Activated CD4-positive, alpha-beta T cell treated with anti-CD3 and anti-CD28 coated beads, Interleukin-2, Interleukin-4, amounts not matched to agents 100 ng/mL and 50 ng/mL, durations not matched to agents 16 hours and 8 hours (primary cell): Measurements from ENCODE around the gene FOCAD.

Experiments used
- DNase-seq: peaks from one replicate; pipeline ENCODE4 v3.0.0-alpha.2; 2020; ENCODE audit warnings: low spot score

Gene FOCAD

DNA sequence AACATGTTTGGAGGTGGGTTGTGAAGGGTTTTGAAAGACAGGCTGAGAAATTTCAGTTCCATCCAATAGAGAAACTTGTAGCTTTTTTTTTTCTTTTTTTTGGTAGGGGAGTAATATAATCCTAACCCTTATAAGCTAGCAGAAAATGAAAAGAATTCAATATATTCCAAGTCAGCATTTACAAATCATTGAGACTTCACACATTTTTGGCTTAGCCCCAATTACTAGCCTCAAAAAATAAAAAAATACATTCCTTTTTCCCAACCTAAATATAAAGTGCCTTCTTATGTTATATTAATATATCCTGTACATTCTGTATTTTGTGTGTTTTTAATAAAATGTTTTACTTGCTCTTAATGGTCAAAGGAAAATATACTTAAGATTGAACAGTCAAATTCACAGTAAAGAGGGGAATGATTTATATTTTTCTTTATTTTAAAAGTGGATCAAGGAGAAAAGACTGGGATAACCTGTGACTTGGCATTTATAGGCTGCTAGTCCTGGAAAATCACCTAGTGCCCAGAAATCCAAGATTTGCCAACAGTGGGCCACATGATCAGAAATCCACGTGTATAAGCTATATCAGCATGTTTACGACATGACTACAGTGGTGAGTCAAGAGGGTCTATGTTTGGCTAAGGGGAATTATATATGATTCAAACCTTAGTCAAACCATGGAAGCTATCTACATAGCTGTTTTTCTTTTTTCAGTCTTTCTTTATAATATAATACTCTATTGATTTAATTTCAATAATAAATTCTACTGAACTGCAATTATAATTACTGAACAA, 332.8 kb downstream of the FOCAD start:
- no peak for DNase-seq

DNA sequence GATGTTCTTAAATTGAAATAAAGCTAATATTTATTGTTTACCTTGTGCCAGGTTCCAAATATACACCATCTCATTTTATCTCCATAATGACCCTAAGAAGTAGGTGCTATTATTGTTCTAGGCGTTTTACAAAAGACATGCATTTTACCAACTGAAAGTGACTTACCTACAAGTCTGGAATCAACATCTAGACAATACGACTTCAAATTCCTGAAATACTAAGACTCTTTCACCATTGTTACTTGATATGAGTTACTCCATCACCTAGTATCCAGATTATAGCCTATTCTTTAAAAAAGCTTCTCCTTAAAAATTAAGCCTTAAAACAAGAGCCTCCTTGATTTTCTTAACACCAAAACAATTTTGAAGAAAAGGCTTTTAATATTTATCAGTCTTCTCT, 334.1 kb downstream of the FOCAD start:
- no peak for DNase-seq

DNA sequence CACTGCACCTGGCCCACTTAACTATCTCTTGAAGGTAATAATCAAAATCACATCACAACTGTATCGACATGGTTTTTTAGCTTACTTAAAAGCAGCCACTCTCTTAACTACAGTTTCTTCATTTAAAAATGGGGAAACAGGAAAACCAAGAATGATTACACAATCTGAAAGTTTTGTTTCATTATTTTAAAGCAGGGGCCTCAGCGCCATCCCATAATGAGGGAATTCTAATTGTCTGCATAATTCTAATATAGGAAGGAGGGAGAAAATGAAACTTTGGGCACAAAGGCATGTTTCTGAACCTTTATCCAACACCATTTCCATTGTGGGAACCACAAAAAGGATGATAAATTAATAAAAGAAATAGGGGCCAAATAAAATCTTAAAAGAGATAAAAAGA, 339.8 kb downstream of the FOCAD start:
- no peak for DNase-seq

DNA sequence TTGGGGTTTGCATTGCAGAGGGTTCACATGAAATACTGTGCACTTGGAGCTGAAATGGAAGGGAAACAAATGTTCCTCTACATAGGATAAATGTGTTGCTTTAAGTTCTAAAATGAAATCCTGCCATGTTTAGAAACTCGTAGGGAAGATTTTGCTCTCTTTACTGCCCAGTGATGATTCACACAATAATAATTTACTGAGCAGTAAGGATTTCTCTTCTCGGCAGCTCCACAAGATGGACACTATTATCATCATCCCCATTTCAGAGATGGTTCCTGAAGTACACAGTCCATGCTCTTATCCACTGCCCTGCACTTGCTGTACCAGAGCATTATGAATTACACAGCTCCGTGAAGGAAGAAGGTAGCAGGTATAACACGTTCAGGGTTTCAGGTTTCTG, 343.2 kb downstream of the FOCAD start:
- DNase-seq = no peak

DNA sequence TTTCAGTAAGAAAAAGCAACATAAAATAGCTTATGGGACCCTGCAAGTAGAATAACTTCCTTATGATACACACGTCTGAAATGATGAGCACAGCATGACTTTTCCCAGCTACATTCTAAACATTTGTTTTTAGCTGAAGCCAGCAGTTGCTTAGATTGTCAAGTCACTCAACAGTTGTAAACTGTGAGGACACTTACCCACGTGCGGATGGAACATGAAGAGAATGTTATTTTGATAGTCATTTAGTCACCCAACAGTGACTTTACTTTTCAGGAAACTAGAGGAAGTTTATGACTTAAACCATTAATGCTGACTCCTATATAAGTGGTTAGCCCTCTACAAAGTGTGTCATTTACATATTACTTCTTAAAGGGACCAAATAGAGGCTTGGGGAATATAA, 344.4 kb downstream of the FOCAD start:
- DNase-seq = peak; percentile 48

DNA sequence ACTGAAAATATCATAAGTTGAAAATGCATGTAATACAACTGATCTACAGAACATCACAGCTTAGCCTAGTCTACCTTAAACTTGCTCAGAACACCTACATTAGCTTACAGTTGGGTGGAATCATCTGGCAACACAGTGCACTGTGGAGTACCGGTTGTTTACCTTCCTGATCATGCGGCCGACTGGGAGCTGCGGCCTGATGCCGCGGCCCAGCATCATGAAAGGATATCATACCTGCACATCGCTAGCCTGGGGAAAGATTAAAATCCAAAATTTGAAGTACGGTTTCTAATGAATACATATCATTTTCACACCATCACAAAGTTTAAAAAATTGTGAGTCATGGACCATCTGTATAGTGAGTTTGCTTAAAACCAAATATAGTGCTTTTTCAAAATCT, 345.6 kb downstream of the FOCAD start:
- DNase-seq = peak; percentile 6

DNA sequence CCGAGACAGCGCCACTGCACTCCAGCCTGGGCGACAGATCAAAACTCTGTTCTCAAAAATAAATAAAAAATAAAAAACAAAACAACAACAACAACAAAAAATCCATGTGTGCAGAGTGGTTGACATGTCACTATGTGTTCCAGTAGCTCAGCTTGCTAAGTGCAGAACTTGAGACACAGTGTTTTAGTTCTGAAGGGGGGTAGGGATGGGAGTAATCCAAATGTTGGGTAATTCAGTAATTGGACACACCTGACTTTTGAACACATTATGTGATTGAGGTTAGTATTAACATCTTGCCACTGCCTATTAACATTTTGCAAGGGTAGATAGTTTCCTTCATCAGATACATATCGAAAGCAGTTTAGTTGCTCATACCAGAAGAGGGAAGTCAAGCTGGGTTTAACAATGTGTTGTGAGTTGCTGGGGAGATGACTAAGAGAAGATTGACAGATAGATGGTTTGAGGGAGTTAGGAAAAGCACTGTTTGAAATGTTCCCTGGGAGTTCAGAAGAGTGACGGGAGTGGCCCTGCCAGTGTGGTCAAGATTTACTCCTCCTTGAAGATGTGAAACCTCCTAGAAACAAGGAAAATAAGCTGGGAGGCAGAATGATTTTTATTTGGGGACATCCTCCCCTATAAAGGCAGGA, 346.5 kb downstream of the FOCAD start:
- peak; percentile 83 for DNase-seq

DNA sequence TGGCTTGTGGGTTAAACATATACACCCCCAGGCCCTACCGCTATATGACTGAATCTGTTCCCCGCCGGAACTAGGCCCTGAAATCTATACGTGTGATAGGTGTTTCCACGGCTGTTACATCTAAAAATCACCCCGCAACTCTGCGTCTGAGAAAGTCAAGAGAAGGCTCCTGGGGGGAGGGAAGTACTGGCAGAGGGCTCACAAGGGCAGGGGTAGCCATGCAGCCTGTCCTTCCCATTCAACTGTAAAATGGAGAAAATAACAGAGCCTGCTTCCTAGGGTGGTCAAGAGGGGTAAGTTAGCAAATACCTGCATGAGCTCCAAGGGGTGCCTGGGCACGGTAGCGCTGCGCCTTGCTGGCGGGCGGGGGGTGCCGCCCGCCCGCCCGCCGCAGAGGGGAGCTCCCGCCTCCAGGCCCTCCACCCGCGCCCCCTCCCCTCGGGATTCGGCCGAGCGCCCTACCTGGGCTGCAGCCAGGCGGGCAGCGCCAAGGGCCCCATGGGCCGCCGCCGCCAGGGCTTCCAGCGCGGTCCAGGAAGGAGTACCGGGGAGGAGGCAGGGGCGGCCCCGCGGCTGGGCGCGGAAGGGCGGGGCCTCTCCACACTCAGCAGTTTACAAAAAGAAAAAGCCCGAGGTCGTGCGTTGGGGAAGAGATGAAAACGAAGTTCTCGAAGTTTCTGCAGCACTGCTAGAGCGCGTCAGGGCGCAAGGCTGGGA, 347.2 kb downstream of the FOCAD start, which contains the start of gene HACD4:
Gene HACD4, minus strand, starts transcription at position 550 of the 717 bp plus-strand sequence. Its CDS starts 50 bp downstream, at position 500.
- peak; percentile 73 for DNase-seq

DNA sequence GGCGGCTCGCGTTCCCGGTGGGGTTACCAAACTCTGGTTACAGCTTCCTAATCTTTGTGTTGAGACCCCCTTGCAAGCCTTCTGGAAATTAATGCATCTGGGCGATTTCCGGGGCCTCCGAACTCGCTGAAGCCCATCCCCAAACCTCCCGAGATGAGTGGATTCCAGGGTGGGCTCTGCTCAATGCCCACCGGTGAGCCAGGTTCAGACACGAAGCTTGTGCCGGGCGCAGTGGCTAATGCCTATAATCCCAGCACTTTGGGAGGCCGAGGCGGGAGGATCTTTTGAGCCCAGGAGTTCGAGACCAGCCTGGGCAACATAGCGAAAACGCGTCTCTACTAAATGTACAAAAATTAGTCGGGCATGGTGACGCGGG, 347.7 kb downstream of the FOCAD start:
- no peak for DNase-seq

DNA sequence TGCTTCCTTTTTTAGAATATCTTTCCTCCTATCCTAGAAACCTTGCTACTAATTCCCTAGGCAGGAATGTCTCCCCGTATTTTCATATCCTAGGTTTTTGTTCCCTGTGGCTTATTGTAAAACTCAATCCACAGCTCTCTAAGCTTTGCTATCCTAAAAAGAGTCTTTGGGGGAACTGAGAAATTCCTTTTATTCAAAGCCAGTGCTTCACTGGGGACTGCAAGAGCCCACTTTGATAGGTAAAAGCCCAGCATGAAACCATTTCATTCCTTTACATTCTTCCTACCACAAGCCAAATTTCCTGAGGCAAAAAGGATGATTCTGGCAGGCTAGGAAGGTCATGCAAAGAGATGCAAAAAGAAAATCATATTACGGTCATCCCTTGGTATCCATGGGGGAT, 353.2 kb downstream of the FOCAD start:
- DNase-seq = no peak

DNA sequence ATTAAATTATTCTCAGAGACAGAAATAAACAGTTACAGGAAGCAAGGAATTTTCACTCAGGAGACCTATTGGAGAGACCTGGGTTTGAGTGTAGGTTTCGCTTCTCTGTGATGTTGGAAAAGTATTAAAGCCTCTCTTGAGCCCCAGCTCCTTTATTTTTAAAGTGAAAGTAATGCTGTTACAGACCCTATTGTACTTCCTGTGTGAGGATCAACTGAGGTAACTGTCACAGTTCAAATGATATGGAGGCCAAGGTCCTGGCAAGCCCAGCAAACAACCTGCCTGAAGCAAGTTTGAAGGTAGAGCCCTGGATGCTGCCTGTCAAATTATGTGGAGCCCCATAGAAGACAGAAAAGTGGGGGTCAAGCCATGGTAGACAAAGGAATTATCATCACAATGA, 355.2 kb downstream of the FOCAD start:
- no peak for DNase-seq

DNA sequence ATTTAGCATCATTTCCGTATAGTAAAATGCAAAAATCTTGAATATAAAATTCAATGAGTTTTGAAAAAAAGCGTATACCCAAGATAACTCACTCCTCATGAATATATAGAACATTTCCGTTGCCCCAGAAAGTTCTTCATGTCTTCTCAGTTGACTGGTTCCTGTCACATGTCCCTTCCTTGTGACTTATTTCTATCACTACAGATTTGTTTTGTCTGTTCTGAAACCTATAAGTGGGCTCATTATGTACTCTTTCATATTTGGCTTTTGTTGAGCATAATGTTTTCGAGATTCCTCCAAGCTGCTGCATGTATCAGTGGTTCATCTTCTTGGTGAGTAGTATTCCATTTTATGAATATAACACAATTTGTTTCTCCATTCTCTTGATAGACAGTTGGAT, 358.4 kb downstream of the FOCAD start:
- DNase-seq = no peak

DNA sequence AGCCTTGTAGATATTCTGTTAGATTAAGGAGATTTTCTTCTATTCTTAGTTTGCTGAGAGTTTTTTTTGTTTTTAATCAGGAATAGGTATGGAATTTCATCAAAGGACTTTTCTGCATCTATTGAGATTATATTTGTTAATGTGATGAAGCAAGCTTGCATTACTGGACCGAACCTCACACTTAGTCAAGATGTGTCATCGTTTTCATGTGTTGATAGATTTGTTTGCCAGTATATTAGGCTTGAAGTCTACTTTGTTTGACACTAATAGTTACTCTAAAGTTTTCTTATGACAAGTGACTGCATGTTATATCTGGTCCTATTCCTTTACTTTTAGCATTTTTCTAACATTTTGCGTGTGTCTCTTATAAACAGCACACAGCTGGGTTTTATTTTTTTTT, 359.8 kb downstream of the FOCAD start:
- DNase-seq = no peak
